HG03039 (cell line): ENCODE results near the gene ZNF282.
"Not testable (repeated sequence)": the region's sequence is repeated elsewhere in the genome, so short reads cannot be mapped to it uniquely, and the experiment has no call there.

Experiments
- ATAC-seq: cut with Tn5 transposase; IDR thresholded peaks from one replicate; pipeline ENCODE4 v1.9.1; 2021; ENCODE audit warnings: mild to moderate bottlenecking, moderate library complexity; ENCODE audit not compliant: unreplicated experiment

ZNF282 gene

DNA sequence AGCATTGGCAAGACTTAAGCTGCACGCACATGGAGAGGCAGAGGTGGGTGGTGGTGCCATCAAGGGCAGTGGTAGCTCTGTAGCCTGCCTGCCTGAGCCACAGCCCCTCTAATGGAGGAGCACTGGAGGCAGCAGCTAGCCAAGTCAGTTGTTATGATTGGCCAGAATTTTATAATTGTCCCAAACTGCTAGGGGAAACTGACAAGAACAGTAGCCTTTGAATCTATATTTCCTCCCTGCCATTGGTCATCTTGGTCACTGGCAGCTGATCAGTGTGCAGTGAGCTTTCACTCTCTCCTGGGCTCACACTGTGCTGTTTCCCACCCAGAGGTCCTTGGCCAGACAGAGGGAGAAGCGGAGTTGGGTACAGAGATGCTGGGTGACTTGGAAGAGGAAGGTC is 57.0 kb downstream of the ZNF282 start:
- ATAC-seq = no peak

DNA sequence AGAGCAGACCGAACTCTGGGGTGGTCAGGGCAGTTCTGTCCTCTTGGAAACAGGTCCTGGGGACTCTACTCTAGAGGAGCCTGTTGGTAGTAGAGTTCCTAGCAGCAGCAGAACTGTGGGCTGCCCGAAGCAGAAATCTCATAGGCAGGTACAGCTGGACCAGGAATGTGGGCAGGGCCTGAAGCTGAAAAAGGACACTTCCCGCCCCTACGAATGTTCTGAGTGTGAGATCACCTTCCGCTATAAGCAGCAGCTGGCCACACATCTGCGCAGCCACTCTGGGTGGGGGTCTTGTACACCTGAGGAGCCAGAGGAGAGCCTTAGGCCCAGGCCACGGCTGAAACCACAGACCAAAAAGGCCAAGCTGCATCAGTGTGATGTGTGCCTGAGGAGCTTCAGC is 58.3 kb downstream of the ZNF282 start:
- ATAC-seq = no peak

DNA sequence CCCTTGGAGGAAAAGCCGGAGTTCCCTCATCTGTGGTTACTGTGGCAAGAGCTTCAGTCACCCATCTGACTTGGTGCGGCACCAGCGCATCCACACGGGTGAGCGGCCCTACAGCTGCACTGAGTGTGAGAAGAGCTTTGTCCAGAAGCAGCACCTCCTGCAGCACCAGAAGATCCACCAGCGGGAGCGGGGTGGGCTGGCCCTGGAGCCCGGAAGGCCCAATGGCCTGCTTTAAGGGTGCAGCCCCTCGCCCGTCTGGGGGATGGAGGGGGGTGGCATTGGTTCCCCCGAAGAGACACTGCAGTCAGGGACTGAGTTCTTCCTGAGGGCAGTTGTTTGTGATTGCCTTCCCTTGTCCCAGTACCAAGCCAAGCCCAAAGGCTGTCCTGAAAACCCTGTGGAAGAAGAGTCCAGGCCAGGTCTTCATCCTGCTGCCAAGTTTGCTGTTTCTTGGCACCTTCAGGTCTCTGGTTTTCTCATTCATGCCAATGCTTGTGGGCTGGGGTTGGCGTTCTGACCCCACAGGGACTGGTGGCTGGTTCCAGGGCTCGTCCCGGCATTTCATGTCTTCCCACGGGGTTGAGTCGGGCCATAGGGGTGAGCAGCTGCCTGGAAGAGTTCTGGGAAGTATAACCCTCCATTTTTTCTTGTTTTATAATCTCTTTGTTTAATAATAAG is 59.0 kb downstream of the ZNF282 start:
- ATAC-seq = no peak

DNA sequence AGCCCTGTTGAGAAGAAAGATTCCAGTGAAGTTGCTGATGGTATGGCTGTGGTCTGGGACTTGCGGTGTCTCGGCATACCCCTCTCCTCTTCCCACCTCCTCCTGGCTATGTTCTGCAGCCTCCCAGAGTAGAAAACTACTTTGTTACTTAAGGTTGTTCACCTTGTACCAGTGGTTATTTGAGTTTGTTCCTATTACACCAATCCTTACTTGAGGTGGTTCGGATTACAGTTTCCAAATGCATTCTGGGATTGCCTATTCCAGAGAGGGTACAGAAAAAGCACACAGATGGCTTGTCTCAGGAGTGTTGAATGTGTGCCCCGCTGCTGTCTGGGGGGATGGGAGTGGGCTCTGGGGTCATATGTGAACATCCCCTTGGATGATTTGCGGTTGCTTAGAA is 59.8 kb downstream of the ZNF282 start:
- no peak for ATAC-seq

DNA sequence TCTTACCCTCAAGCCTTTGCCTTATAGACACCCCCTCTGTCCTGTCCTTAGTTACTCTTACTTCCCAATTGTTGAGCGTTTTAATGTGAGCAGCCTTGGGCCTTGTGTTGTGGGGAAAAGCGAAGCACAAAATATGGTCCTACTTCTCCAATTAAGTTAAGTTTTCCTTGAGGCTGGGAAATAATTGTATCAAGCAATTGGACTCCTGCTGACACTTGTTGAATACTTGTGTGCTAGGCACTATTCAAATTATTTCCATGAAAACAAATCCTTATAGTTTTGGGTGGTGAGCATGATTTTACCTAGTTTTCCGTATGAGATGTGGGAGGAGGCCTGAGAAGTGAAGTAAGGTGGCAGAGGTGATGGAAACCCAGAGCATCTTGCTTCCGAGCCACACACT is 61.2 kb downstream of the ZNF282 start:
- ATAC-seq = no peak

DNA sequence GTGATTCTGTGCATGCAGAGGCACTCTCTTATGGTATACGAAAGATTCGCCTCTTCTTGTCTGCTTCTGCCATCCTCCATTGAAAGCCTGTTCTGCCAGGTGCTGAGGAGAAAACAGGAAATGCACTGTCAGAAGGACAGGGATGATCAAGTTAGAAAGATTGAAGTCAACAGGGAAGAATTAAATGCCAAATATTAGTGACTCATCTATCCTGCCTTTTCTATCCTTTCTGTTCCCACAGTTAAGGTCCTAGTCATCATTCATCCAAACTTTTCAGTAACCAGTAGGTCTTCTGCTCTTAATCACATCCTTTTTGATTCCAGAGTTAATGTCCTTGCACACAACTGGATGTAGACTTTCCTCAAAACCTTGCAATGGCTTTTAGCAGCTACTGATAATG is 61.8 kb downstream of the ZNF282 start:
- ATAC-seq = no peak

DNA sequence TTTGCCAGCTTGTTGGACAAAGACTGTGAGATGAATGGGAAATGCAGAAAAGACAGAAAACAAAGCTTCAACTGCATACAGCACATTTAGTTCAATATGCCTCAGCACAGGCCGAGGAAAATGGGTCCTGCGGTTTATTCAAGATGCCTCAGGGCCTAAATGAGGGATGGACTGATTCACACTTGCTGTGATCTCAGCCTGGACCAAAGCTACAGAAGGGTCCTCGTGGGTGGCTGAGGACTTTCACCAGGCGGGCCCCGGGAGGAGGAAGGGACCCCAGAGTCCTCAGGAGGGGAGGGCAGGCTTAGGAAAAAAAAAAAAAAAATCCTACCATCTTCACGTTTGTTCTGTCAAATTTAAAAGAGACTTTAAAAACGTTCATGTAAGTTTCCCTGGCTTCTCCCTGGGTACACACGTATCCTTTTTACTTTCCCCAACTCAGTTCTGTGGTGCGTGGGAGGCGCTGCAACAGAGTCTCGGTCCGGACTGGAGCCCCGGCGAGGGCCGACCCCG is 66.0 kb downstream of the ZNF282 start:
- no peak for ATAC-seq

DNA sequence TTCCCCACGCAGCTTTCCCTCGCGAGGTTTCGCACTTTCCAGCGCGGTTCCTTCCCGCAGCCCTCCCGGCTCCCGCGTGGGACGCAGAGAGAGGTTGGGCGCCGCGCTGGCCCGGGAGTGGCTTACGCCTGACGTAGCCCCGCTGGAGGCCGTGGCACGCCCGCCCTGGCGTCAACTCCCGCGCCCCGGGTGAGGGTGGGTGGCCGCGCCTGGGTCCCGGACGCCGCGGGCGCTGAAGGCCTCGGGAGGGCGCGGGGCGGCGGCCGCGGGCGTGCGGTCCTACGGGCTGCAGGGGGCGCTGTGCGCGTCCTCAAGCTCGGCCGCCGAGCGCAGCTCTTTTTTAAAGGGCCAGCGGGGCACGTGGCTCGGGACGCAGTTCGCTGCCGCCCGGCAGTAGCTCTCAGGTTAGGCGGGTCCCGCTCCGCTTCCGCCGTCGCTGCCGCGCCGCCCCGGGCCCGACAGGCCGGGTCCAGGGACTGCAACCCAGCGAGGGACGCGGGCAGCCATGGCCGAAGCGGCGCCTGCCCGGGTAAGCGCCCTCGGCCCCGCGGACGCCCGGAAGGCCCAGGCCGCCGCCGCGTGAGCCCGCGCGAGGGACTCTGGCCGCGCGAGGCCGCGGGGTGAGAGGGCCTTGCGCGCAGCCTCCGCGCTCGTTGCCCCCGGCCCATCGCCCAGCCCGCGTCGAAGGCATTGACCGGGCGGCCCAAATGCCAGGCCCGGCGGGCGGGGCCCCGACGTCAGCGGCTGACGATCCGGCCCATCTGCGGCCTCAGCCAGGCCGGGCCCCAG is 66.7 kb downstream of the ZNF282 start, which contains the start of gene ZNF783:
Gene ZNF783 (plus strand): TSS at position 368 of the 789 bp plus-strand sequence. CDS start 138 bp downstream, at position 506.
- ATAC-seq = peak; percentile 79

DNA sequence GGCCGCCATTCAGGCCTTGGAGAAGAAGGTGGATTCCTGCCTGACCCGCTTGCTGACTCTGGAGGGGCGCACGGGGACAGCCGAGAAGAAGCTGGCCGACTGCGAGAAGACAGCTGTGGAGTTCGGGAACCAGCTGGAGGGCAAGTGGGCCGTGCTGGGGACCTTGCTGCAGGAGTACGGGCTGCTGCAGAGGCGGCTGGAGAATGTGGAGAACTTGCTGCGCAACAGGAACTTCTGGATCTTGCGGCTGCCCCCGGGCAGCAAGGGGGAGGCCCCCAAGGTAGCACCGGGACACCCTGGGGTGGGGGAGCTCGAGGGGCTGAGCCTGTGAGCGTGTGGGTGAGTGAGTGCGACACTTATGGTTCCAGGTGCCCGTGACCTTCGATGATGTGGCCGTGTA is 71.1 kb downstream of the ZNF282 start:
- no peak for ATAC-seq

DNA sequence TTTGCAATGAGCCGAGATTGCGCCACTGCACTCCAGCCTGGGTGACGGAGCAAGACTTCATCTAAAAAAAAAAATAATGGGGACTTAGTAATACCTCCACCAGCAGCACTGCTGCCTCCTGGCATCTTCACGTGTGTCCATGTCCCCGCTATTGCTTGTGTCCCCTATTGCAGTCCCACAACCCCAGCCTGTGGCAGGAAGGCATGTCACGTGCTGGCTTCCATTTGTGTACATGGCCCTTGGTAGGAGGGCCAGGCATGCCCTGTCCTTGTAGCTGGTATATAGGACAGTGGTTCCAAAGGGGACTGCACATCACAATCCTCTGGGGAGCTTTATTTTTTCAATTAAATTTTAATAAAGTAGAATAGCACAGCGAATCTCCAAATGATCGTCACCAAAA is 72.4 kb downstream of the ZNF282 start:
- ATAC-seq = no peak

DNA sequence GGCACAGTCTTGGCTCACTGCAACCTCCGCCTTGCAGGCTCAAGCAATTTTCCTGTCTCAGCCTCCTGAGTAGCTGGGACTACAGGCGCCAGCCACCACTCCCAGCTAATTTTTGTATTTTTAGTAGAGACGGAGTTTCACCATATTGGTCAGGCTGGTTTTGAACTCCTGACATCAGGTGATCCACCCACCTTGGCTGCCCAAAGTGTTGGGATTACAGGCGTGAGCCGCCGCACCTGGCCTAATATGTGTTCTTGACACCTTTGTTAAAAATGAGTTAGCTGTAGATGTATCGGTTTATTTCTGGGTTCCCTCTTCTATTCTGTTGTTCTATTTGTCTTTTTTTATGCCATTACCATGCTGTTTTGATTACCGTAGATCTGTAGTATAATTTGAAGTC is 79.1 kb downstream of the ZNF282 start:
- ATAC-seq = not testable (repeated sequence)
